DOHH2 (cell line): ENCODE results near the gene CLDN15.
"Not testable (repeated sequence)": the region's sequence is repeated elsewhere in the genome, so short reads cannot be mapped to it uniquely, and the experiment has no call there.

Experiments
- CTCF ChIP-seq: fragments of 200-600 bp; sonication (generic); IDR thresholded peaks from one replicate; pipeline ENCODE4 v1.5.1; 2014; ENCODE audit warnings: antibody characterized with exemption, mild to moderate bottlenecking, low read depth, low read length; ENCODE audit not compliant: poor library complexity, severe bottlenecking
- EZH2phosphoT487 ChIP-seq: fragments of 200-600 bp; sonication (generic); IDR thresholded peaks from 2 replicates; pipeline ENCODE4 v1.6.1; 2017; ENCODE audit warnings: borderline replicate concordance, mild to moderate bottlenecking, antibody characterized with exemption, low read length, moderate library complexity, mixed read lengths

- TF ChIP-seq CTCF, EZH2phosphoT487: not testable (repeated sequence)
Measured at GRCh38 chr7:101199522-101199921, 38.1 kb downstream of the CLDN15 start.
